GM23338 (cell line): ENCODE results near the gene GART. TPM values are rescaled to one million over a fixed set of nuclear protein-coding genes. Genes with fewer than 3 reads are reported as not detected.
A peak's percentile ranks its signal among the peaks of the same experiment; 100 is the strongest.

Source experiments
- ATAC-seq: fragments of 200-7000 bp; cut with Tn5 transposase; 3 replicates; pipeline ENCODE4 v1.9.1; 2020
- DNase-seq: peaks from one replicate; pipeline ENCODE4 v3.0.0-alpha.2; 2015; ENCODE audit warnings: low spot score
- H2AFZ ChIP-seq: fragments of 200-600 bp; sonication (generic); 2 replicates; pipeline ENCODE4 v1.8.0; 2016; ENCODE audit warnings: antibody characterized with exemption, mild to moderate bottlenecking, moderate library complexity
- H3F3A ChIP-seq: fragments of 200-600 bp; sonication (generic); replicated peaks from 2 replicates; pipeline ENCODE4 v1.8.0; 2017; ENCODE audit warnings: antibody characterized with exemption, mixed run types, low read depth
- H3K27ac ChIP-seq: fragments of 200-600 bp; sonication (generic); 2 replicates; pipeline ENCODE4 v1.6.1; 2016; ENCODE audit warnings: low read depth
- H3K27me3 ChIP-seq: fragments of 200-600 bp; sonication (generic); 2 replicates; pipeline ENCODE4 v1.8.0; 2016; ENCODE audit warnings: mild to moderate bottlenecking, mixed run types, moderate library complexity; ENCODE audit not compliant: insufficient read depth
- H3K36me3 ChIP-seq: fragments of 200-600 bp; sonication (generic); 2 replicates; pipeline ENCODE4 v1.8.0; 2016; ENCODE audit warnings: mild to moderate bottlenecking; ENCODE audit not compliant: insufficient read depth
- H3K4me1 ChIP-seq: fragments of 200-600 bp; sonication (generic); 2 replicates; pipeline ENCODE4 v1.8.0; 2016; ENCODE audit warnings: mild to moderate bottlenecking, moderate library complexity; ENCODE audit not compliant: insufficient read depth
- H3K4me2 ChIP-seq: fragments of 200-600 bp; sonication (generic); 2 replicates; pipeline ENCODE4 v1.7.1; 2017; ENCODE audit warnings: mixed run types
- H3K4me3 ChIP-seq: fragments of 200-600 bp; sonication (generic); 2 replicates; pipeline ENCODE4 v1.6.1; 2016; ENCODE audit warnings: mixed run types
- H3K79me2 ChIP-seq: fragments of 200-600 bp; sonication (generic); replicated peaks from 2 replicates; pipeline ENCODE4 v1.8.0; 2017; ENCODE audit warnings: mild to moderate bottlenecking; ENCODE audit not compliant: insufficient read depth
- H3K9me2 ChIP-seq: fragments of 200-600 bp; sonication (generic); 2 replicates; pipeline ENCODE4 v1.8.0; 2017; ENCODE audit not compliant: insufficient read depth
- H4K20me1 ChIP-seq: fragments of 200-600 bp; sonication (generic); replicated peaks from 2 replicates; pipeline ENCODE4 v1.8.0; 2017; ENCODE audit warnings: mild to moderate bottlenecking; ENCODE audit not compliant: insufficient read depth
- H3K27ac Mint-ChIP-seq: 2 replicates; pipeline ENCODE4 v1.8.0; 2020; ENCODE audit warnings: inconsistent platforms, mild to moderate bottlenecking, moderate library complexity, mixed read lengths
- H3K27me3 Mint-ChIP-seq: 3 replicates; pipeline ENCODE4 v1.8.0; 2022; ENCODE audit warnings: low read depth, mild to moderate bottlenecking, moderate library complexity, mixed read lengths, inconsistent platforms; ENCODE audit not compliant: insufficient read depth, poor library complexity
- H3K36me3 Mint-ChIP-seq: 3 replicates; pipeline ENCODE4 v1.8.0; 2021; ENCODE audit warnings: low read depth, mild to moderate bottlenecking, inconsistent platforms, moderate library complexity, mixed read lengths
- H3K4me1 Mint-ChIP-seq: 3 replicates; pipeline ENCODE4 v1.8.0; 2020; ENCODE audit warnings: mild to moderate bottlenecking, inconsistent platforms, mixed read lengths
- H3K4me3 Mint-ChIP-seq: 3 replicates; pipeline ENCODE4 v1.8.0; 2021; ENCODE audit warnings: moderate library complexity, mild to moderate bottlenecking, inconsistent platforms, mixed read lengths
- H3K9me3 Mint-ChIP-seq: 3 replicates; pipeline ENCODE4 v1.8.0; 2020; ENCODE audit warnings: moderate library complexity, mild to moderate bottlenecking, inconsistent platforms, mixed read lengths
- CREB1 ChIP-seq: fragments of 250-450 bp; sonication (Bioruptor Pico); IDR thresholded peaks from 2 replicates; pipeline ENCODE4 v1.5.0; 2020; ENCODE audit warnings: low read depth, mild to moderate bottlenecking, moderate library complexity
- EZH2 ChIP-seq: fragments of 200-600 bp; sonication (generic); IDR thresholded peaks from one replicate; pipeline ENCODE4 v1.8.0; 2017; ENCODE audit warnings: antibody characterized with exemption, mild to moderate bottlenecking, low read depth; ENCODE audit not compliant: unreplicated experiment
- ZNF331 ChIP-seq: fragments of 250-450 bp; sonication (Bioruptor Pico); IDR thresholded peaks from 2 replicates; pipeline ENCODE4 v1.5.0; 2020; ENCODE audit warnings: low read depth, mild to moderate bottlenecking, moderate library complexity
- polyA plus RNA-seq: library from polyadenylated mRNA; unstranded; fragments of >200 nt; fragmentation: Nextera tagmentation; extraction: Ambion mirVana; gene quantifications from 2 replicates; pipeline ENCODE4 v1.2.1, GENCODE V29; 2016
- total RNA-seq: library from RNA; depleted of rRNA; stranded (reverse); fragments of >200 nt; shearing (Covaris generic); gene quantifications from 2 replicates; pipeline ENCODE4 v1.2.3, GENCODE V29; 2014
- TF ChIP-seq, protein P1 (sequence below): fragments of 250-450 bp; sonication (Bioruptor Pico); IDR thresholded peaks from 2 replicates; pipeline ENCODE4 v1.5.0; 2020; ENCODE audit warnings: mild to moderate bottlenecking, moderate library complexity

Gene GART
- total and polyA plus RNA-seq, 2 experiments from 2014 or later, result 87.6 to 224 TPM

DNA sequence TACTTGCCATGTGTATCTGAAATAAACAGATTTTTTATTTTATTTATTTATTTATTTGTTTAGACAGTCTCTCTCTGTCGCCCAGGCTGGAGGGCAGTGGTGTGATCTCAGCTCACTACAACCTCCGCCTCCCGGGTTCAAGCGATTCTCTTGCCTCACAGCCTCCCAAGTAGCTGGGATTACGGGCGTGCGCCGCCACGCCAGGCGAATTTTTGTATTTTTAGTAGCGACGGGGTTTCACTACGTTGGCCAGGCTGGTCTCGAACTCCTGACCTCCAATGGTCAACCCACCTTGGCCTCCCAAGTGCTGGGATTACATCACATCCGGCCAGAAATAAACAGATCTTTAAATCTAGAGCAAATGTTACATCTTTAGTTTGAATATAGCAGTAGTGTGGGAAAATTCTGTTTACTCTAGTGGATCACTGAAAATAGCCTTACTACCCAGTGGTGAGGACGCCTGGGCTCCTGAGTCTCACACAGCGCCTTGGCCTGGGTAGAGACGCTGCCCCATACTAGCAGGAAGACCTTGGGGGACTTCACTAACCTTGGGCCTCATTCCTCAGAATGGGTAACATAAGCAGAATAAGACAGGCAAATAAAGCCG is 709 bp downstream of the GART start:
- H3K27ac Mint-ChIP-seq, result peak overlapping the region; percentile 100
- Histone ChIP-seq H3K27me3 (no peaks in the 10 kb centered on the region), H3K4me3 (peak overlapping the region; percentile 97), H3K36me3 (peaks cover 29% of the 10 kb centered on the region), H2AFZ (no peak overlapping the region), H3K4me2 (peak overlapping the region; percentile 87), H3K27ac (peak overlapping the region; percentile 99), H4K20me1 (peaks cover 37% of the 10 kb centered on the region), H3K79me2 (peaks cover 89% of the 10 kb centered on the region), H3K4me1 (peaks cover 7% of the 10 kb centered on the region), H3K9me2 (no peaks in the 10 kb centered on the region), H3F3A (peaks cover 18% of the 10 kb centered on the region)
- TF ChIP-seq EZH2 (no peak), CREB1 (CRISPR knock-in tag) (0 out of 2 replicates have a peak, but pooled peaks have one; percentile 11)
- TF ChIP-seq, protein P1, sequence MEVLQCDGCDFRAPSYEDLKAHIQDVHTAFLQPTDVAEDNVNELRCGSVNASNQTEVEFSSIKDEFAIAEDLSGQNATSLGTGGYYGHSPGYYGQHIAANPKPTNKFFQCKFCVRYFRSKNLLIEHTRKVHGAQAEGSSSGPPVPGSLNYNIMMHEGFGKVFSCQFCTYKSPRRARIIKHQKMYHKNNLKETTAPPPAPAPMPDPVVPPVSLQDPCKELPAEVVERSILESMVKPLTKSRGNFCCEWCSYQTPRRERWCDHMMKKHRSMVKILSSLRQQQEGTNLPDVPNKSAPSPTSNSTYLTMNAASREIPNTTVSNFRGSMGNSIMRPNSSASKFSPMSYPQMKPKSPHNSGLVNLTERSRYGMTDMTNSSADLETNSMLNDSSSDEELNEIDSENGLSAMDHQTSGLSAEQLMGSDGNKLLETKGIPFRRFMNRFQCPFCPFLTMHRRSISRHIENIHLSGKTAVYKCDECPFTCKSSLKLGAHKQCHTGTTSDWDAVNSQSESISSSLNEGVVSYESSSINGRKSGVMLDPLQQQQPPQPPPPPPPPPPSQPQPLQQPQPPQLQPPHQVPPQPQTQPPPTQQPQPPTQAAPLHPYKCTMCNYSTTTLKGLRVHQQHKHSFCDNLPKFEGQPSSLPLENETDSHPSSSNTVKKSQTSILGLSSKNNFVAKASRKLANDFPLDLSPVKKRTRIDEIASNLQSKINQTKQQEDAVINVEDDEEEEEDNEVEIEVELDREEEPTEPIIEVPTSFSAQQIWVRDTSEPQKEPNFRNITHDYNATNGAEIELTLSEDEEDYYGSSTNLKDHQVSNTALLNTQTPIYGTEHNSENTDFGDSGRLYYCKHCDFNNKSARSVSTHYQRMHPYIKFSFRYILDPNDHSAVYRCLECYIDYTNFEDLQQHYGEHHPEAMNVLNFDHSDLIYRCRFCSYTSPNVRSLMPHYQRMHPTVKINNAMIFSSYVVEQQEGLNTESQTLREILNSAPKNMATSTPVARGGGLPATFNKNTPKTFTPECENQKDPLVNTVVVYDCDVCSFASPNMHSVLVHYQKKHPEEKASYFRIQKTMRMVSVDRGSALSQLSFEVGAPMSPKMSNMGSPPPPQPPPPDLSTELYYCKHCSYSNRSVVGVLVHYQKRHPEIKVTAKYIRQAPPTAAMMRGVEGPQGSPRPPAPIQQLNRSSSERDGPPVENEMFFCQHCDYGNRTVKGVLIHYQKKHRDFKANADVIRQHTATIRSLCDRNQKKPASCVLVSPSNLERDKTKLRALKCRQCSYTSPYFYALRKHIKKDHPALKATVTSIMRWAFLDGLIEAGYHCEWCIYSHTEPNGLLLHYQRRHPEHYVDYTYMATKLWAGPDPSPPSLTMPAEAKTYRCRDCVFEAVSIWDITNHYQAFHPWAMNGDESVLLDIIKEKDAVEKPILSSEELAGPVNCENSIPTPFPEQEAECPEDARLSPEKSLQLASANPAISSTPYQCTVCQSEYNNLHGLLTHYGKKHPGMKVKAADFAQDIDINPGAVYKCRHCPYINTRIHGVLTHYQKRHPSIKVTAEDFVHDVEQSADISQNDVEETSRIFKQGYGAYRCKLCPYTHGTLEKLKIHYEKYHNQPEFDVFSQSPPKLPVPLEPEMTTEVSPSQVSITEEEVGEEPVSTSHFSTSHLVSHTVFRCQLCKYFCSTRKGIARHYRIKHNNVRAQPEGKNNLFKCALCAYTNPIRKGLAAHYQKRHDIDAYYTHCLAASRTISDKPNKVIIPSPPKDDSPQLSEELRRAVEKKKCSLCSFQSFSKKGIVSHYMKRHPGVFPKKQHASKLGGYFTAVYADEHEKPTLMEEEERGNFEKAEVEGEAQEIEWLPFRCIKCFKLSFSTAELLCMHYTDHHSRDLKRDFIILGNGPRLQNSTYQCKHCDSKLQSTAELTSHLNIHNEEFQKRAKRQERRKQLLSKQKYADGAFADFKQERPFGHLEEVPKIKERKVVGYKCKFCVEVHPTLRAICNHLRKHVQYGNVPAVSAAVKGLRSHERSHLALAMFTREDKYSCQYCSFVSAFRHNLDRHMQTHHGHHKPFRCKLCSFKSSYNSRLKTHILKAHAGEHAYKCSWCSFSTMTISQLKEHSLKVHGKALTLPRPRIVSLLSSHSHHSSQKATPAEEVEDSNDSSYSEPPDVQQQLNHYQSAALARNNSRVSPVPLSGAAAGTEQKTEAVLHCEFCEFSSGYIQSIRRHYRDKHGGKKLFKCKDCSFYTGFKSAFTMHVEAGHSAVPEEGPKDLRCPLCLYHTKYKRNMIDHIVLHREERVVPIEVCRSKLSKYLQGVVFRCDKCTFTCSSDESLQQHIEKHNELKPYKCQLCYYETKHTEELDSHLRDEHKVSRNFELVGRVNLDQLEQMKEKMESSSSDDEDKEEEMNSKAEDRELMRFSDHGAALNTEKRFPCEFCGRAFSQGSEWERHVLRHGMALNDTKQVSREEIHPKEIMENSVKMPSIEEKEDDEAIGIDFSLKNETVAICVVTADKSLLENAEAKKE (CRISPR knock-in tag), result no peak
- no peaks in the 10 kb centered on the region for H3K9me3 Mint-ChIP-seq
- peaks cover 8% of the 10 kb centered on the region for H3K27me3 Mint-ChIP-seq
- ATAC-seq (peak; percentile 5), DNase-seq (peak; percentile 32)
- peak overlapping the region; percentile 96 for H3K4me3 Mint-ChIP-seq
- peaks cover 11% of the 10 kb centered on the region for H3K4me1 Mint-ChIP-seq
- peaks cover 64% of the 10 kb centered on the region for H3K36me3 Mint-ChIP-seq

DNA sequence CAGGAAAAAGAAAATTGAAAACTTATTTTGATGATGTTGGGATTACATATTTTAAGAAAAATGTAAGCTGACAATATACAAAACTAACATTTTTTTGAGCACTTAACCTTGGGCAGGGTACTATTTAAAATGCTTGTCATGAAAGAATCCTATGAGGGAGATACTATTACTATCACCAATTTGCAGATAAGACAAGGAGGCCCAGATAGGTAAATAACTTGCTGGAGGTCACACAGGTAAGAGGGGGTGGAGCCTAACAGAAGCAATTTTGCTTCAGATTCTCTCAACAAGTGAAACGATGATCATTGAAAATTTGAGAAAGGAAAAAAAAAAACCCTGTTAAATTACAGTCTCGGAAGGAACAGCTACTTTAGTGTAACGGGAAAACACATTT is 1.2 kb downstream of the GART start:
- Mint-ChIP-seq H3K27ac (peak overlapping the region; percentile 100), H3K4me1 (peaks cover 11% of the 10 kb centered on the region), H3K36me3 (peaks cover 64% of the 10 kb centered on the region), H3K27me3 (peaks cover 8% of the 10 kb centered on the region), H3K4me3 (peak overlapping the region; percentile 96), H3K9me3 (no peaks in the 10 kb centered on the region)
- H3K27ac ChIP-seq, result no peak overlapping the region
- H3F3A ChIP-seq, result peaks cover 18% of the 10 kb centered on the region
- TF ChIP-seq ZNF331 (CRISPR knock-in tag), result no peak
- H3K4me3 ChIP-seq, result peak overlapping the region; percentile 97
- peaks cover 36% of the 10 kb centered on the region for H4K20me1 ChIP-seq
- H2AFZ ChIP-seq, result no peak overlapping the region
- ATAC-seq, result no peak
- H3K27me3 ChIP-seq, result no peaks in the 10 kb centered on the region
- peak overlapping the region; percentile 87 for H3K4me2 ChIP-seq
- H3K9me2 ChIP-seq, result no peaks in the 10 kb centered on the region
- peaks cover 89% of the 10 kb centered on the region for H3K79me2 ChIP-seq
- H3K36me3 ChIP-seq, result peaks cover 34% of the 10 kb centered on the region
- peak; percentile 32 for DNase-seq
- H3K4me1 ChIP-seq, result peaks cover 7% of the 10 kb centered on the region
